NB4 (cell line): Measurements from ENCODE around the gene PTGDS.

Experiments used
- MAX ChIP-seq: IDR thresholded peaks from 2 replicates; pipeline ENCODE4 v1.6.1; 2011; ENCODE audit warnings: low read depth, low read length
- POLR2A ChIP-seq: IDR thresholded peaks from 2 replicates; pipeline ENCODE4 v1.6.1; 2011; ENCODE audit warnings: mild to moderate bottlenecking; ENCODE audit not compliant: insufficient read length; ENCODE audit errors: extremely low read depth
- TF ChIP-seq, protein P1 (sequence below): IDR thresholded peaks from one replicate; pipeline ENCODE4 v1.5.1; 2012; ENCODE audit warnings: low read depth, low read length

- TF ChIP-seq, protein P1, sequence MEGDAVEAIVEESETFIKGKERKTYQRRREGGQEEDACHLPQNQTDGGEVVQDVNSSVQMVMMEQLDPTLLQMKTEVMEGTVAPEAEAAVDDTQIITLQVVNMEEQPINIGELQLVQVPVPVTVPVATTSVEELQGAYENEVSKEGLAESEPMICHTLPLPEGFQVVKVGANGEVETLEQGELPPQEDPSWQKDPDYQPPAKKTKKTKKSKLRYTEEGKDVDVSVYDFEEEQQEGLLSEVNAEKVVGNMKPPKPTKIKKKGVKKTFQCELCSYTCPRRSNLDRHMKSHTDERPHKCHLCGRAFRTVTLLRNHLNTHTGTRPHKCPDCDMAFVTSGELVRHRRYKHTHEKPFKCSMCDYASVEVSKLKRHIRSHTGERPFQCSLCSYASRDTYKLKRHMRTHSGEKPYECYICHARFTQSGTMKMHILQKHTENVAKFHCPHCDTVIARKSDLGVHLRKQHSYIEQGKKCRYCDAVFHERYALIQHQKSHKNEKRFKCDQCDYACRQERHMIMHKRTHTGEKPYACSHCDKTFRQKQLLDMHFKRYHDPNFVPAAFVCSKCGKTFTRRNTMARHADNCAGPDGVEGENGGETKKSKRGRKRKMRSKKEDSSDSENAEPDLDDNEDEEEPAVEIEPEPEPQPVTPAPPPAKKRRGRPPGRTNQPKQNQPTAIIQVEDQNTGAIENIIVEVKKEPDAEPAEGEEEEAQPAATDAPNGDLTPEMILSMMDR = no peak
- TF ChIP-seq POLR2A (no peak), MAX (no peak)
Measured at GRCh38 chr9:136997371-136997770, 20.1 kb downstream of the PTGDS start.
